A673 (cell line): ENCODE measurements around the gene HNRNPUL1. TPM values are rescaled to one million over a fixed set of nuclear protein-coding genes. Genes with fewer than 3 reads are reported as not detected.

Experiments
- BruUV-seq: library from RNA; stranded (reverse); fragments of 400-500 nt; replicated peaks from 2 replicates; lab custom pipeline; 2021; lab: Mats Ljungman, UMichigan
- CTCF ChIA-PET: fragments of 300-600 bp; sonication (Branson Sonifier 250); formaldehyde crosslinking; loops from one replicate; lab custom pipeline; 2022; ENCODE audit warnings: antibody characterized with exemption; lab: Charles Lee
- POLR2A ChIA-PET: fragments of 300-600 bp; sonication (Branson Sonifier 250); formaldehyde crosslinking; loops from one replicate; lab custom pipeline; 2022; ENCODE audit warnings: antibody characterized with exemption; ENCODE audit not compliant: low non-redundant PET; lab: Charles Lee
- DNase-seq: peaks from one replicate; pipeline ENCODE4 v3.0.0-alpha.2; 2015; ENCODE audit warnings: low spot score
- H3K27ac ChIP-seq: fragments of 200-600 bp; sonication (generic); 2 replicates; pipeline ENCODE4 v1.5.1; 2016; ENCODE audit warnings: mixed run types, low read depth, mild to moderate bottlenecking, mixed read lengths, antibody characterized with exemption, low read length; ENCODE audit not compliant: poor library complexity, severe bottlenecking
- H3K27me3 ChIP-seq: fragments of 200-600 bp; sonication (generic); replicated peaks from 2 replicates; pipeline ENCODE4 v1.6.1; 2017; ENCODE audit warnings: mixed run types, low read depth, mild to moderate bottlenecking, mixed read lengths, antibody characterized with exemption, low read length; ENCODE audit not compliant: insufficient read depth, poor library complexity
- H3K36me3 ChIP-seq: fragments of 200-600 bp; sonication (generic); 2 replicates; pipeline ENCODE4 v1.6.1; 2016; ENCODE audit warnings: mixed run types, mild to moderate bottlenecking, mixed read lengths, antibody characterized with exemption, low read length; ENCODE audit not compliant: insufficient read depth, poor library complexity, severe bottlenecking
- H3K4me1 ChIP-seq: fragments of 200-600 bp; sonication (generic); 2 replicates; pipeline ENCODE4 v1.6.1; 2017; ENCODE audit warnings: mixed run types, mild to moderate bottlenecking, mixed read lengths, antibody characterized with exemption, low read length; ENCODE audit not compliant: insufficient read depth, poor library complexity, severe bottlenecking
- H3K4me3 ChIP-seq: fragments of 200-600 bp; sonication (generic); 2 replicates; pipeline ENCODE4 v1.5.1; 2016; ENCODE audit warnings: low read depth, mixed run types, mild to moderate bottlenecking, mixed read lengths, low read length; ENCODE audit not compliant: poor library complexity, severe bottlenecking
- H3K9me3 ChIP-seq: fragments of 200-600 bp; sonication (generic); 2 replicates; pipeline ENCODE4 v1.6.1; 2016; ENCODE audit warnings: mixed run types, low read depth, mild to moderate bottlenecking, mixed read lengths, antibody characterized with exemption, low read length; ENCODE audit not compliant: poor library complexity, severe bottlenecking
- CTCF ChIP-seq: fragments of 300-800, 200-600 bp; sonication (generic); conservative IDR thresholded peaks from 2 replicates; pipeline ENCODE4 v1.5.1; 2017; ENCODE audit warnings: low read depth, mild to moderate bottlenecking, antibody characterized with exemption, low read length, moderate library complexity, mixed read lengths
- EZH2 ChIP-seq: fragments of 200-600 bp; sonication (generic); IDR thresholded peaks from 2 replicates; pipeline ENCODE4 v1.6.1; 2017; ENCODE audit warnings: borderline replicate concordance, low read depth, mild to moderate bottlenecking, mixed read lengths, antibody characterized with exemption, low read length; ENCODE audit not compliant: poor library complexity, severe bottlenecking
- intact Hi-C: fragments of 100-400 bp; cut with micrococcal nuclease; formaldehyde crosslinking; loops from one replicate; pipeline ENCODE4 v1.10.0; 2022; ENCODE audit not compliant: unreplicated experiment
- total RNA-seq: library from RNA; stranded (reverse); gene quantifications from 2 replicates; pipeline ENCODE4 v1.2.3, GENCODE V29; 2021

The HNRNPUL1 gene
- total RNA-seq, 1 experiment from 2014 or later = 344 TPM

GRCh38 chr19:41234512-41235168 lies 29.5 kb upstream of the HNRNPUL1 start:
- POLR2A ChIA-PET = no interaction called here

GRCh38 chr19:41235480-41235879 lies 28.7 kb upstream of the HNRNPUL1 start:
- no TSS peak for BruUV-seq
- CTCF ChIA-PET = no interaction called here
- intact Hi-C loops = no loop called here
- DNase-seq = no peak
- no peak overlapping the region for H3K27ac ChIP-seq
- no peak for TF ChIP-seq EZH2
- no peak for TF ChIP-seq CTCF
- H3K4me3 ChIP-seq = no peak overlapping the region
- no peaks in the 10 kb centered on the region for H3K27me3 ChIP-seq
- no peaks in the 10 kb centered on the region for H3K36me3 ChIP-seq
- no peaks in the 10 kb centered on the region for H3K9me3 ChIP-seq
- POLR2A ChIA-PET = no interaction called here
- no peaks in the 10 kb centered on the region for H3K4me1 ChIP-seq

More at GRCh38 chr19:41234512-41235168, 29.5 kb upstream of the HNRNPUL1 start:
- no peak for DNase-seq
- Histone ChIP-seq H3K27ac (no peak overlapping the region), H3K4me3 (no peak overlapping the region), H3K36me3 (no peaks in the 10 kb centered on the region), H3K27me3 (no peaks in the 10 kb centered on the region), H3K4me1 (no peaks in the 10 kb centered on the region), H3K9me3 (no peaks in the 10 kb centered on the region)
- no TSS peak for BruUV-seq
- intact Hi-C loops = no loop called here
- CTCF ChIA-PET = interaction anchor here (0.6 kb wide), 1 partner anchor 51 kb away, joined by 12 read pairs; no protein-coding TSS in a partner anchor
- TF ChIP-seq CTCF (no peak), EZH2 (no peak)

- CTCF ChIA-PET = no interaction called here
- intact Hi-C loops = no loop called here
- no peaks in the 10 kb centered on the region for H3K9me3 ChIP-seq
- H3K4me3 ChIP-seq = no peak overlapping the region
- no TSS peak for BruUV-seq
- POLR2A ChIA-PET = no interaction called here
- no peaks in the 10 kb centered on the region for H3K4me1 ChIP-seq
- no peaks in the 10 kb centered on the region for H3K36me3 ChIP-seq
- DNase-seq = no peak
- H3K27ac ChIP-seq = no peak overlapping the region
- TF ChIP-seq EZH2 (no peak), CTCF (no peak)
- H3K27me3 ChIP-seq = no peaks in the 10 kb centered on the region
Measured at GRCh38 chr19:41238244-41238643, 25.9 kb upstream of the HNRNPUL1 start.
